ENCODE measurements around the gene MLX.

DNA sequence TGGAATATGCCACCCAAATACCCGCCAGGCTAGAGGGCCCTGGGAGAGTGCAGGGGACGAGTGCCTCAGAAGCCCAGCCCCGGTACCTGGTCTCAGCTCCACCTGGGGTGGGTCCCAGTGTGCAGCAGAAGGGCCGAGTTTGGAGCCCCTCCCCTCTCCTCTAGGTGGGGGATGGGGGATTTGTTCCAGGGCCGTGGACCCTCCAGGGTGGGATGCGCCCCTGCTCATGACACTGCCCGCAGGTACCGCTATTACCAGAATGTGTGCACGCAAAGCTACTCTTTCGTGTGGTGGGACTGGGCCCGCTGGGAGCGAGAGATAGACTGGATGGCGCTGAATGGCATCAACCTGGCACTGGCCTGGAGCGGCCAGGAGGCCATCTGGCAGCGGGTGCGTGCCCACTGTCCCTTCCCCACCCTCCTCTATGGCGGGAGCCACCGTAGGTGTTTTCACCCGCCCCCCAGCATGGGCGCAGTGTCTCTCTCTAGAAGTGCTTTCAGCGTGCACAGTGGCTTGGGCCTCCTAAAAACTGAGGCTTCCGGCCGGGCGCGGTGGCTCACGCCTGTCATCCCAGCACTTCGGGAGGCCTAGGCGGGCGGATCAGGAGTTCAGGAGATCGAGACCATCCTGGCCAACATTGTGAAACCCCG lies 29.6 kb upstream of the MLX start:
- TF ChIP-seq, protein P1, sequence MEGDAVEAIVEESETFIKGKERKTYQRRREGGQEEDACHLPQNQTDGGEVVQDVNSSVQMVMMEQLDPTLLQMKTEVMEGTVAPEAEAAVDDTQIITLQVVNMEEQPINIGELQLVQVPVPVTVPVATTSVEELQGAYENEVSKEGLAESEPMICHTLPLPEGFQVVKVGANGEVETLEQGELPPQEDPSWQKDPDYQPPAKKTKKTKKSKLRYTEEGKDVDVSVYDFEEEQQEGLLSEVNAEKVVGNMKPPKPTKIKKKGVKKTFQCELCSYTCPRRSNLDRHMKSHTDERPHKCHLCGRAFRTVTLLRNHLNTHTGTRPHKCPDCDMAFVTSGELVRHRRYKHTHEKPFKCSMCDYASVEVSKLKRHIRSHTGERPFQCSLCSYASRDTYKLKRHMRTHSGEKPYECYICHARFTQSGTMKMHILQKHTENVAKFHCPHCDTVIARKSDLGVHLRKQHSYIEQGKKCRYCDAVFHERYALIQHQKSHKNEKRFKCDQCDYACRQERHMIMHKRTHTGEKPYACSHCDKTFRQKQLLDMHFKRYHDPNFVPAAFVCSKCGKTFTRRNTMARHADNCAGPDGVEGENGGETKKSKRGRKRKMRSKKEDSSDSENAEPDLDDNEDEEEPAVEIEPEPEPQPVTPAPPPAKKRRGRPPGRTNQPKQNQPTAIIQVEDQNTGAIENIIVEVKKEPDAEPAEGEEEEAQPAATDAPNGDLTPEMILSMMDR (conservative IDR thresholded peaks at IDR 0.05; ENCODE audit: low read depth, low read length): no peak
- no peak for TF ChIP-seq EZH2phosphoT487 (IDR thresholded peaks at IDR 0.05; ENCODE audit: borderline replicate concordance, low read length)
- TF ChIP-seq EZH2 (IDR thresholded peaks at IDR 0.05; ENCODE audit: low read length, unreplicated experiment): no peak

Data from PC-3 (cell line).